ENCODE measurements around the gene CPM.

Gene CPM

DNA sequence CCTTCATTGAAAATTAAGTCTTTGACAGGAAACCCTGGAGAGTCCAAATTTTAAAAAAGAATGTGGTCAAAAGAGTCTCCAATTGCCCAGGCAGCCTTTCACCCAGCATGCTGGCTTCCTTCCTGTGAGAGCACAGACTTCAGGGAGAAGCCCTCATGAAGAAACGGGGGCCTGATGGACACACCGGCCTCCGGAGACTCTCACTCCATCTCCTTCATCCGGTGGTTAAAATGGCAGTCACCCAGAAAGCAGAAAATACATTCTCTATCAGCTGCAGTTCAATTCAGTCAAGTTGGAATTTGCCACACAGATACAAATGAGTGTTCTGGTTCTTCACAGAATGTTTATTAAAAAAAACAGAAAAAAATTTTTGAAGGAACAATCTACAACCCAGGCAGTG, 56.5 kb downstream of the CPM start:
- no peak for DNase-seq

DNA sequence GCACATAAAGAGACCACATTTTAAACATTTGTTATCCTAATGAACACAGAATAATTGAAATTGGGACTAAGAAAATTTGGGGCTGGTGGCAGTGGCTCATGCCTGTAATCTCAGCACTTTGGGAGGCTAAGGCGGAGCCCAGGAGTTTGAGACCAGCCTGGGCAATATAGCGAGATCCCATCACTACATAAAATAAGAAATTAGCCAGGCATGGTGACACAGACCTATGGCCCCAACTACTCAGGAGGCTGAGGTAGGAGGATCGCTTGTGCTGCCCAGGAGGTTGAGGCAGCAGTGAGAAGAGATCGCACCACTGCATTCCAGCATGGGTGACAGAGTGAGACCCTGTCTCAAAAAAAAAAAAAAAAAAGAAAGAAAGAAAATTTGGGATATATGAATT, 59.7 kb downstream of the CPM start:
- DNase-seq: no peak

- no peak for DNase-seq
Observed at GRCh38 chr12:68871921-68872320, 61.0 kb downstream of the CPM start.

- DNase-seq: no peak
Observed at GRCh38 chr12:68871396-68871795, 61.6 kb downstream of the CPM start.

DNA sequence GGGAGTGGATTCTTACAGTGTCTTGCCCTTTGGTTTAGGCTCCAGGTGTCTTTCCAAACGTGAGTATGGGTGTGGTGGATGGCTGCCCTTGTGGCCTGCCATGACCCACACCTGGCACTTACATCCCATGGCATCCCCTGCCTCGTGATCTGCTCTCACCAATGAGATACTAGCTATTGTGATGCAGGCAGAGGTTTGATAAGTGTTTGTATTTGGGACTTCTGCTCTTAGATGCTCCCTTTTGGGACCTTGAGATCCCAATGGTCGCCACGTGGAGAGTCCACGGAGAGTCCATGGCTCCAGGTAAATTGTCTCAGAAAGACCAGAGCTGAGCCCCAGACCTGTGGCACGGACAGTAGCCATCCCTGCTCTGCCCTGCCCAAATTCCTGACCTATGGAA, 62.5 kb downstream of the CPM start:
- no peak for DNase-seq

- no peak for DNase-seq
Observed at GRCh38 chr12:68870011-68870410, 63.0 kb downstream of the CPM start.

DNA sequence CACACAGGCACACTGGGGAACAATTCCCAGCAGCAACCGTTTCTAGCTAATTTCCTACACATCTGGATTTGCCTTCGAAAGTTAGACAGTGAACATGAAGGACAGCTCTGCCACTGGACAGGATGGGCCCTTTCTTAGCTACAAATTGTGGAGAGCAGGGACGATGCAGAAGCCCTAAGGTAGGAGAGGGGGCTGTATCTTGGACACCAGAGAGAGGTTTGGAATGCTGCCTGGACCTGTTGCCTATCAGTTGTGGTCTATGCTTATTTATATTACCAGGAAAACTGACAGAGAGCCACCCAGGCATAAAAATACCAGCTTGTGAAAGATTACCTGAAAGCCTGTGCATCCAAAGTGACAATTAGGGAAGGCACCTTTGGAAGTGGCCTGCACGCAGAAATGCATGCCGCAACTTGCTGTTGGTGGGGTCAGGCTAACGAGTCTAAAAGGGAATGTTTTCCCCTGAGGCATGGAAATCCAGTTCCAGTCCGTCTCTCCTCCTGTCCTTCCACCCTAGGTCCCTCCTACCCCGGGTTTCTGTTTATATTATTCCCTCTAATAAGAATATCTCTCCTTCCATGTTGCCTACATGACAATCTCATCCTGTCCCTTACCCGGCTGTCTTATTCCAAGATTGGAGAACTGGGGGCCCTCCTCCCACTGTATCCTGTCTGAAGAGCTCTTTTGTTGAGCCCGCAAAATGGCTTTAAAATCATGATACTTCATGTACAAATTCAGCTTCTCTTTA, 64.8 kb downstream of the CPM start:
- DNase-seq: no peak

DNA sequence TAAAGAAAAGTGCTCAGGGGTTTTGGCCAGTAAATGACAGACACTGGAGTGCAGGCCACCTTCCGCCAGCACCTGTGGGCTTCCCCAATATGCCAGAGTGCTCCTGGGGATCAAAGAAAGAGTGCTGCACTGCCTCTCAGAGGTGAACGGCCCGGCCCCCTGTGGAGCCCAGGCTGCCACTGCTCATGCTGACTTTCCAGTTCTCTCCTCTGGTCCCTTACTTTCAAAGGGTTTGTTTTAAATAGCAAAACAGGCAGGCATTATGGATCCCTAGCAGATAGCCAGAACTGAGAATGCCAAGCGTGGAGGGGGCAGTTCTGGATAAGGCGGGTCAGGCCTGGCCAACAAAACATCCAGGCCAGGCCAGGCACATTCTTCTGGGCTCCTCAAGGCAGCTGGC, 65.4 kb downstream of the CPM start:
- no peak for DNase-seq

GRCh38 chr12:68866950-68867349, 66.0 kb downstream of the CPM start:
- DNase-seq: peak; percentile 45

- no peak for DNase-seq
Observed at GRCh38 chr12:68865399-68866164, 67.4 kb downstream of the CPM start.

GRCh38 chr12:68864604-68865003, 68.4 kb downstream of the CPM start:
- DNase-seq: no peak

GRCh38 chr12:68863886-68864454, 69.0 kb downstream of the CPM start:
- peak; percentile 63 for DNase-seq

GRCh38 chr12:68863109-68863770, 69.7 kb downstream of the CPM start:
- no peak for DNase-seq

- no peak for DNase-seq
Observed at GRCh38 chr12:68861890-68862289, 71.1 kb downstream of the CPM start.

DNA sequence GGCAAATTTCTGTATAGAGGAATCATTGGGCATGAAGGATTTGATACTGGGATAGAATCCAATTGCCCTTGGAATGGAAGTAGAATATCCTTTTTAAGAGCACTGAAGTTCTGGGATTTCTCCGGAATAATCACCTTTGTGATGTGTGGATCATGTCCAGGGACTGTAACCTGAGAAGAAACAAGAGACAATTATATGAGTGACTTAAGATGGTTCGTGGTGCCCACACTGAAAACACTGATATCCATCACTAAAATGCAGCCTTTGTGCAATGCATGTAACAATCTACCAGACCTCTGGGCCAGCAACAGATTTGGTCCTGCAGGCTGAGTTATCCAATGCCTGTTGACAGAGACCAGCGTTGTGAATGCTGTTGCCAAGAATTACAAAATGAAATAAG, 76.5 kb downstream of the CPM start:
- peak; percentile 94 for DNase-seq

GRCh38 chr12:68855771-68856170, 77.2 kb downstream of the CPM start:
- no peak for DNase-seq

- DNase-seq: no peak
Observed at GRCh38 chr12:68855111-68855510, 77.9 kb downstream of the CPM start.

DNA sequence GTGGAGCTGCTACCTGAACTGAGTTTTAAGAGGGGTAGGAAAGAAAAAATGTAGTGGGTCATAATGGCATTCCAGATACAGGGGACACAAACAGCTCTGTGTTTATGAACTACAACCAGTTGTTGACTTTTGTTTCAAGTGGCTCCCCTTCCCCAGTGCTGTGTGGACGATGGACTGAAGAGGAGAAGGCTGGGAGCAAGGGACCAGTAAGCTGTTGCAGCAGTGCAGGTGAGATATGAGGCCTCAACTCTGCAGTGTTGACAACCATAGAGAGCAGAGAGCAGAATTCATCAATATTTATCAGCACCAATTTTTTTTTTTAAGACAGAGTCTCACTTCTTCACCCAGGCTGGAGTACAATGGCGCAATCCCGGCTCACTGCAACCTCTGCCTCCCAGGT, 78.4 kb downstream of the CPM start:
- DNase-seq: no peak

DNA sequence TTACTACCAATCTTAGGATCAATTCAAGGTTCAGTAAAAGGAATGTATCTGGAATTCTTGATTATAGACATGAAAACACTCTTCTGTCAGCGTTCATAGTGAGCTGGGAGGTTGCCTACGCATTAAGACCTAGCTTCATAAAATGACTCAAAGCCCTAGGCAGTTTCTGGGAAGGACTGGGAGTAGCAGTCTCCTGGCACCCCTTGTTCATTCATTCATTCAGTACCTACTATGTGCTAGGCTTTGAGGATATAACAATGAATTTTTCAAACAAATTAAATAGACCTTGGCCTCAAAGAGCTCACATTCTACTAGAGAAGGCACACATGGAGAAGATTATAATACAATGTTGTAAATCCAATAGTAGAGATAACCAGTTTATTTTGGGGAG, 78.9 kb downstream of the CPM start:
- DNase-seq: no peak

- no peak for DNase-seq
Observed at GRCh38 chr12:68853396-68854077, 79.4 kb downstream of the CPM start.

DNA sequence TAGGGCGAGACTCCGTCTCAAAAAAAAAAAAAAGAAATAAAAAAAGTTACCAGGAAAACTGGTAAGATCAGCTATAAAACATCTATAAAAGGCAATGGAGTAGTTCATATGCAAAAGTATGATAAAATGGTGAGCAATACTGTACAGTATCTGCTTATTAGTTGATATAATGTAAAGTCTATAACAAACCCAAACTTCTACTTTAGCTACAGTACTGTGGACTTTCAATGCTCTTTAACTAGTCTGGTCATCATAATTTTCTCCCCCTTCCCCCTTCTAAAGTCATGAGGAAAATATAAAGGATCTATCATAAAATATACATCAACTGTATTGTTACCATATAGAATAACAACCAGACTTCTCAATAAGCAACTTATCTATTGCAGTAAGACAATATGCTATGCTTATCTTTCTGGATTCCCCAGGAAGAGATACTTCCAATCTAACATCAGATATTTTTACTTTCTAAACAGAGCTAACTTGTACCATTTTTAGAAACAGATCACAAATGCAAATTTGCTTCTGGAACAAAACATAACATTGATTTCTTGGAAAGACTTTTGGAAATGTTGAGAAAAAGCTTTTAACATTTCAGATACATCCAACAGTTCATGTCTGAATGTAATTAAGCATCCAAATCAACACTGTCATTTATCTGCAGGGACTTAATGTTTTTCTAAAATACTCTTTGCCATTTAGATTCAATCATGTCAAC, 81.2 kb downstream of the CPM start:
- DNase-seq: no peak

- no peak for DNase-seq
Observed at GRCh38 chr12:68850390-68850789, 82.6 kb downstream of the CPM start.

Measured in NCI-H1694 treated with DMSO at 0.1 percent for 48 hours (cell line).